Mucosa of stomach (tissue), 1 donor: ENCODE data around the gene PLLP.

ENCODE experiments used
- H3K27me3 ChIP-seq: one replicate; pipeline ENCODE4 v1.7.0; 2013; ENCODE audit warnings: mild to moderate bottlenecking, low read length; ENCODE audit not compliant: control insufficient read depth, insufficient read depth
- H3K36me3 ChIP-seq: one replicate; pipeline ENCODE4 v1.7.0; 2013; ENCODE audit warnings: low read length; ENCODE audit not compliant: control insufficient read depth, insufficient read depth
- H3K4me1 ChIP-seq: one replicate; pipeline ENCODE4 v1.7.0; 2013; ENCODE audit warnings: mild to moderate bottlenecking, low read length; ENCODE audit not compliant: control insufficient read depth, insufficient read depth
- H3K4me3 ChIP-seq: one replicate; pipeline ENCODE4 v1.7.0; 2013; ENCODE audit warnings: low read length
- H3K9ac ChIP-seq: one replicate; pipeline ENCODE4 v1.7.0; 2013; ENCODE audit warnings: mild to moderate bottlenecking, low read length, moderate library complexity
- H3K9me3 ChIP-seq: one replicate; pipeline ENCODE4 v1.7.0; 2013; ENCODE audit warnings: mild to moderate bottlenecking, low read length, moderate library complexity; ENCODE audit not compliant: control insufficient read depth
- donor health status: Pancreatic carcinoma.

PLLP gene

GRCh38 chr16:57239107-57239506, 45.4 kb downstream of the PLLP start:
- H3K9me3 ChIP-seq = no peaks in the 10 kb centered on the region
- no peak overlapping the region for H3K4me3 ChIP-seq
- no peak overlapping the region for H3K9ac ChIP-seq
- peaks cover 8% of the 10 kb centered on the region for H3K4me1 ChIP-seq
- peaks cover 9% of the 10 kb centered on the region for H3K36me3 ChIP-seq
- H3K27me3 ChIP-seq = no peaks in the 10 kb centered on the region

GRCh38 chr16:57238682-57239081, 45.8 kb downstream of the PLLP start:
- no peaks in the 10 kb centered on the region for H3K27me3 ChIP-seq
- H3K4me3 ChIP-seq = no peak overlapping the region
- H3K4me1 ChIP-seq = peaks cover 6% of the 10 kb centered on the region
- H3K9me3 ChIP-seq = no peaks in the 10 kb centered on the region
- peaks cover 9% of the 10 kb centered on the region for H3K36me3 ChIP-seq
- no peak overlapping the region for H3K9ac ChIP-seq

DNA sequence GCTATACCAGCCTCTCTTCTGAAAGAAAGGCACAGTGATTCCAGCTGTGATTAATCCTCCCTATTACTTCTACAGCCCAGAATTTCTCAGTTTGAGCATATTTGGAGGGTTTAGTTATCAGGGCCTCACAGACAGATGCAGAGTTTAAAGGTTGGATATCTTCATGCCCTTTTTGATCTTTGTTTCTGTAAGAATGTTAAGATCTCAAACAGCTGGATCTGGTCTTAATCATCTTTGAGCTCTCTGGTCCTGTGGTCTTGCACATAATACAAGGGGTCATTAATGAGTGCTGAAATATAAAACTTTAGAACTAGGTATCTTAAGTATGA, 48.5 kb downstream of the PLLP start:
- Histone ChIP-seq H3K4me3 (no peak overlapping the region), H3K27me3 (no peaks in the 10 kb centered on the region), H3K9me3 (no peaks in the 10 kb centered on the region), H3K9ac (no peak overlapping the region), H3K36me3 (peaks cover 16% of the 10 kb centered on the region), H3K4me1 (peaks cover 6% of the 10 kb centered on the region)

- no peak overlapping the region for H3K4me3 ChIP-seq
- H3K9ac ChIP-seq = no peak overlapping the region
- peaks cover 16% of the 10 kb centered on the region for H3K36me3 ChIP-seq
- no peaks in the 10 kb centered on the region for H3K9me3 ChIP-seq
- H3K4me1 ChIP-seq = peaks cover 6% of the 10 kb centered on the region
- no peaks in the 10 kb centered on the region for H3K27me3 ChIP-seq
Observed at GRCh38 chr16:57235128-57236021, 49.1 kb downstream of the PLLP start.

DNA sequence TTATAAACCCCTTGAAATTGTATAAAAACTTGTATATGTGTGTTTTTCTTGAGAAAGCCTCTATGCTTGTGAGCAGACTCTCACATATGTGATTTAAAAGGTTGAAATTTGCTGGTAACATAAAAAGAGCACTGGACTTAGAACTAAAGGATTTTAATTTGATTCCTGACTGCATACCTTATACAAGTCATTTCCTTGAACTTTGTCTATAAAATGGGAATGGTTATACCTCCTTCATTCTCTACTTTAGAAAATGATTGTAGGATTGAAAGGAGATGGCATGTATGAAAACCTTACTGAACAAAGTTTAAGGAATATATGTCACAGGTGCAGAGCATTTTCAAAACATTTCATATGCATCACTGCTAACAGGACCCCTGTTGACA, 49.8 kb downstream of the PLLP start:
- Histone ChIP-seq H3K9ac (no peak overlapping the region), H3K9me3 (no peaks in the 10 kb centered on the region), H3K4me1 (peaks cover 6% of the 10 kb centered on the region), H3K4me3 (no peak overlapping the region), H3K36me3 (peaks cover 16% of the 10 kb centered on the region), H3K27me3 (no peaks in the 10 kb centered on the region)

GRCh38 chr16:57233944-57234706, 50.3 kb downstream of the PLLP start:
- H3K4me3 ChIP-seq = no peak overlapping the region
- peaks cover 6% of the 10 kb centered on the region for H3K4me1 ChIP-seq
- peaks cover 16% of the 10 kb centered on the region for H3K36me3 ChIP-seq
- no peaks in the 10 kb centered on the region for H3K27me3 ChIP-seq
- H3K9me3 ChIP-seq = no peaks in the 10 kb centered on the region
- H3K9ac ChIP-seq = no peak overlapping the region

DNA sequence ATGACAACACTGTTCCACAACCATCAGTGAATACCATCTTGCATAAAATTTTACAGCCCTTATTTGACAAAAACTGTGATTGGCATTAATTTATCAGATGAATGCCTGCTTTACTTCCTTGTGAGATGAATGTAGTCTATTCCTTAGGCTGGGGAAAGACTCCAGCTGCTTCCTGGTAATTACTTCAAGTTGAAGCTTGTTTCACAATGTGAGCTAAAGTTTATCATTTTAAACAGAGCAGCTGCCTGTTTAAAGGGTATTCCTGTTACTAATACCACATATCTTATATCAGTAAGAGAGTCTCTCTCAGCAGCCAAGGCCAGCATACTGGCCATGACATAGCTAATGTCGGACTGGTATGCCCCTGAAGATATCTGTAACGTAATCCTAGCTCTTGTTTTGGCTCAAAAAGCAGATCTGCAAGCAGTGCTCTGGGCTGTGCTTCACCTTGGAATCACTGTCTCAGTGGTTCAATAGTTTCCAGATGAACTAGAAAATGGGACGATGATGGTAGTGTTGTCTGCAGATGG, 52.6 kb downstream of the PLLP start:
- Histone ChIP-seq H3K9ac (no peak overlapping the region), H3K36me3 (peaks cover 24% of the 10 kb centered on the region)

GRCh38 chr16:57229079-57229478, 55.4 kb downstream of the PLLP start:
- Histone ChIP-seq H3K9me3 (no peaks in the 10 kb centered on the region), H3K4me1 (no peaks in the 10 kb centered on the region), H3K36me3 (peaks cover 15% of the 10 kb centered on the region), H3K4me3 (no peak overlapping the region), H3K27me3 (no peaks in the 10 kb centered on the region), H3K9ac (no peak overlapping the region)

More for the DNA sequence above, 52.6 kb downstream of the PLLP start:
- H3K27me3 ChIP-seq = no peaks in the 10 kb centered on the region
- no peaks in the 10 kb centered on the region for H3K9me3 ChIP-seq
- H3K4me3 ChIP-seq = no peak overlapping the region
- H3K4me1 ChIP-seq = peaks cover 6% of the 10 kb centered on the region

GRCh38 chr16:57226701-57227621, 57.5 kb downstream of the PLLP start:
- H3K4me3 ChIP-seq = no peak overlapping the region
- H3K36me3 ChIP-seq = peaks cover 14% of the 10 kb centered on the region
- no peaks in the 10 kb centered on the region for H3K27me3 ChIP-seq
- no peaks in the 10 kb centered on the region for H3K4me1 ChIP-seq
- H3K9me3 ChIP-seq = no peaks in the 10 kb centered on the region
- no peak overlapping the region for H3K9ac ChIP-seq

DNA sequence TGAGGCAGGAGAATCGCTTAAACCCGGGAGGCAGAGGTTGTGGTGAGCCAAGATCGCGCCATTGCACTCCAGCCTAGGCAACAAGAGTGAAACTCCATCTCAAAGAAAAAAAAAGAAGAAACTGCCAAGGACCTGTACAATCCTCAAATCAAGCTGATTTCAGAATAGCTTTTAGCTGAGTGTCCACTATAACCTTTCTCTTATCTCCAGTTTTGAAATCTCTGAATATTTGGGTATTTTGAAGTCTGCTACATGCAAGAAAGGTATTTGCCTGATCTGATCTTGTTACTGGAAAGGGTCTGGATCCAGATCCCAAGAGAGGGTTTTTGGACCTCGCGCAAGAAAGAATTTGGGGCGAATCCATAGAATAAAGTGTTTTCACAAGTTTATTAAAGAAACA, 58.5 kb downstream of the PLLP start:
- Histone ChIP-seq H3K27me3 (no peaks in the 10 kb centered on the region), H3K4me1 (no peaks in the 10 kb centered on the region), H3K4me3 (no peak overlapping the region), H3K36me3 (peaks cover 12% of the 10 kb centered on the region), H3K9ac (no peak overlapping the region), H3K9me3 (no peaks in the 10 kb centered on the region)

- H3K27me3 ChIP-seq = no peaks in the 10 kb centered on the region
- H3K36me3 ChIP-seq = peaks cover 12% of the 10 kb centered on the region
- no peak overlapping the region for H3K9ac ChIP-seq
- H3K4me1 ChIP-seq = no peaks in the 10 kb centered on the region
- no peaks in the 10 kb centered on the region for H3K9me3 ChIP-seq
- H3K4me3 ChIP-seq = no peak overlapping the region
Observed at GRCh38 chr16:57224651-57225335, 59.7 kb downstream of the PLLP start.
